Cardiac muscle cell (in vitro differentiated cells and primary cell): Measurements from ENCODE around the gene STX8. TPM values are rescaled to one million over a fixed set of nuclear protein-coding genes. Genes with fewer than 3 reads are reported as not detected.

Source experiments
- DNase-seq, 2 donors: peaks; one replicate each; pipeline versions ENCODE4 v3.0.0 to v3.0.0-alpha.2; 2010 to 2017; ENCODE audit warnings: low read depth in 1 of 2, low spot score in 1 of 2
- H3K27ac ChIP-seq: fragments of 200-600 bp; sonication (generic); 2 replicates; pipeline ENCODE4 v1.5.1; 2016
- H3K27me3 ChIP-seq: fragments of 200-600 bp; sonication (generic); 2 replicates; pipeline ENCODE4 v1.6.0; 2016; ENCODE audit warnings: control low read depth
- H3K36me3 ChIP-seq: fragments of 200-600 bp; sonication (generic); 2 replicates; pipeline ENCODE4 v1.5.1; 2016; ENCODE audit warnings: control low read depth
- H3K4me1 ChIP-seq: fragments of 200-600 bp; sonication (generic); 2 replicates; pipeline ENCODE4 v1.8.1; 2017; ENCODE audit warnings: low read depth, mild to moderate bottlenecking, mixed run types
- H3K4me3 ChIP-seq: fragments of 200-600 bp; sonication (generic); 2 replicates; pipeline ENCODE4 v1.5.1; 2016; ENCODE audit warnings: mild to moderate bottlenecking
- H3K9me3 ChIP-seq: fragments of 200-600 bp; sonication (generic); 2 replicates; pipeline ENCODE4 v1.5.1; 2017; ENCODE audit warnings: low read depth, mild to moderate bottlenecking, control low read depth
- CTCF ChIP-seq: IDR thresholded peaks from 2 replicates; pipeline ENCODE4 v1.5.1; 2012; ENCODE audit warnings: low read depth, mild to moderate bottlenecking, low read length
- polyA plus RNA-seq: library from polyadenylated mRNA; unstranded; fragments of >200 nt; fragmentation: Nextera tagmentation; extraction: Ambion mirVana; gene quantifications from 2 replicates; pipeline ENCODE4 v1.2.1, GENCODE V29; 2016
- total RNA-seq: library from RNA; depleted of rRNA; stranded (reverse); fragments of >200 nt; gene quantifications from 2 replicates; pipeline ENCODE4 v1.2.3, GENCODE V29; 2016

The STX8 gene
- total and polyA plus RNA-seq, 2 experiments from 2014 or later = 46.9 to 95.2 TPM

DNA sequence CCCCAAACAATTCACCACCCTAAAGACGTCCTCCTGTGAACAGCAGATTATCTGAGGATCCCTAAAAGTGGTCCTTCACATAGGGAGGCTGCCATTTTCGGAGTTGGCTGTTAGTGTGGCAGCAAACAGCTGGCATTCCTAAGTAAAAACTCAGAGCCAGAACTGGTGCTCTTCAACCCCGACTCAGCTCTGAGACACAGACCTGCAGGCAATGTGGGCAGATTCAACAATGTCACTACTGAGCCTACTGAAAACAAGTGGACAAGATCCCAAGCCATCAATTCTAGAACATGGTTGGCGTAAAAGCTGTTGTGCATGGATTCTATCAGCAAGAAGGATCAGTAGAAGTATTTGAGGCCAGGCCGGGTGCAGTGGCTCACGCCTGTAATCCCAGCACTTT is 307.1 kb downstream of the STX8 start:
- Histone ChIP-seq H3K4me3 (no peak overlapping the region), H3K27ac (no peak overlapping the region), H3K4me1 (peaks cover 9% of the 10 kb centered on the region), H3K9me3 (no peaks in the 10 kb centered on the region), H3K36me3 (no peaks in the 10 kb centered on the region), H3K27me3 (no peaks in the 10 kb centered on the region)
- no peak for TF ChIP-seq CTCF
- no peak for DNase-seq

- DNase-seq = peak in 1 of 2 donors; percentile 19
These were observed 308.9 kb downstream of the STX8 start for GRCh38 chr17:9266697-9267117.

DNA sequence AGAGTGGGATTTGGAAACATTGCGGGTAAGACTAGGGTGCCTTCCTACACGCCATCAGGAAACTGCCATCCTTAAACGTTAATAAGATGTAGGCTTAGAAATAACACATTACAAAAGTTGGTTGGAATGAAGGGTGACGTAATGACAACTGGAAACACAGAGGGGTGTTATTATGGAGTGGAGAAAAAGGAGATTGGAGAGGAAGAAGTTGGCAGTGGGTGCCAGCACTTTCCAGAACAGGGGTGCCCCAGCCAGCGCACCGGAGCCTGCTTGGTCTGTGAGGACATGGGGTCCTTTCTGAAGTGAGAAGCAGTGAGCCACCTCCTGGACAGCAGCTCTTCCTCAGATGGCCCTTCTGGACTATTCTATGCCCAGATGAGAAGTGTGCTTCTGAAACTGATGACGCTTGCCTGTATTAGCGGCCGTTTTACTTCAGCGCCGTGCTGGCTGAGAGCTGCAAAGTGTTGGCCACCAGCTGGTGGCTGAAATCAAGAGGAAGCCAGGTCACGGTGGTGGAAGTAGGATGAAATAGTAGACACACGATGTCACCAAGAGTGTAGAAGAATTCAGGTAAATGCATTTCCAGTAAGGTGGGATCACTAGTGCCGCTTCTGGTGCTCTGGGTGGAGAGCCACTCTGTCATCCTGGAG is 309.5 kb downstream of the STX8 start:
- DNase-seq = no peak
- H3K9me3 ChIP-seq = no peaks in the 10 kb centered on the region

More at GRCh38 chr17:9266697-9267117, 308.9 kb downstream of the STX8 start:
- Histone ChIP-seq H3K4me3 (no peak overlapping the region), H3K27ac (no peak overlapping the region), H3K9me3 (no peaks in the 10 kb centered on the region), H3K27me3 (no peaks in the 10 kb centered on the region), H3K36me3 (no peaks in the 10 kb centered on the region), H3K4me1 (peaks cover 9% of the 10 kb centered on the region)
- no peak for TF ChIP-seq CTCF

GRCh38 chr17:9261081-9262012 is 314.3 kb downstream of the STX8 start:
- H3K4me3 ChIP-seq = no peak overlapping the region
- peaks cover 1% of the 10 kb centered on the region for H3K4me1 ChIP-seq
- TF ChIP-seq CTCF = no peak
- H3K36me3 ChIP-seq = no peaks in the 10 kb centered on the region
- H3K27ac ChIP-seq = no peak overlapping the region
- H3K9me3 ChIP-seq = no peaks in the 10 kb centered on the region
- no peaks in the 10 kb centered on the region for H3K27me3 ChIP-seq
- no peak for DNase-seq

More for the DNA sequence above, 309.5 kb downstream of the STX8 start:
- Histone ChIP-seq H3K27me3 (no peaks in the 10 kb centered on the region), H3K4me3 (no peak overlapping the region), H3K4me1 (peaks cover 9% of the 10 kb centered on the region), H3K36me3 (no peaks in the 10 kb centered on the region), H3K27ac (no peak overlapping the region)
- no peak for TF ChIP-seq CTCF

- Histone ChIP-seq H3K36me3 (no peaks in the 10 kb centered on the region), H3K27ac (no peak overlapping the region), H3K4me1 (no peaks in the 10 kb centered on the region), H3K27me3 (no peaks in the 10 kb centered on the region), H3K9me3 (no peaks in the 10 kb centered on the region), H3K4me3 (no peak overlapping the region)
- peak in 1 of 2 donors; percentile 43 for DNase-seq
- no peak for TF ChIP-seq CTCF
These were observed 316.2 kb downstream of the STX8 start for GRCh38 chr17:9259419-9259818.
